GM12878 (cell line): ENCODE data around the gene NCKIPSD. TPM values are rescaled to one million over a fixed set of nuclear protein-coding genes. Genes with fewer than 3 reads are reported as not detected.

ENCODE experiments used
- ATAC-seq: fragments of 200-7000 bp; cut with Tn5 transposase; 3 replicates; pipeline ENCODE4 v1.9.1; 2020; ENCODE audit warnings: mild to moderate bottlenecking, moderate library complexity
- BruUV-seq: library from RNA; stranded (reverse); fragments of 400-500 nt; replicated peaks from 2 replicates; lab custom pipeline; 2021; lab: Mats Ljungman, UMichigan
- CTCF ChIA-PET: fragments of 300-600 bp; sonication (Branson Sonifier 250); formaldehyde crosslinking; extraction: SDS; loops from one replicate; lab custom pipeline; 2021; ENCODE audit warnings: inconsistent platforms; lab: Yijun Ruan, JAX
- POLR2A ChIA-PET: fragments of 350-600 bp; formaldehyde crosslinking; extraction: SDS; loops from one replicate; lab custom pipeline; 2021; ENCODE audit warnings: inconsistent platforms; lab: Charles Lee
- RAD21 ChIA-PET: fragments of 300-600 bp; sonication (Branson Sonifier 250); formaldehyde crosslinking; loops from one replicate; lab custom pipeline; 2023; ENCODE audit warnings: antibody characterized with exemption; ENCODE audit not compliant: unreplicated experiment; lab: Charles Lee
- SMC1A ChIA-PET: fragments of 300-600 bp; sonication (Branson Sonifier 250); formaldehyde crosslinking; loops from one replicate; lab custom pipeline; 2023; ENCODE audit not compliant: unreplicated experiment, uncharacterized antibody; lab: Charles Lee
- DNase-seq: peaks from one replicate; pipeline ENCODE4 v3.0.0-alpha.2; 2011; ENCODE audit warnings: low read depth, low spot score
- FAIRE-seq: peaks from 3 replicates; lab custom pipeline; 2011; peaks lifted over from hg19 to GRCh38; lab: Jason Lieb, UNC
- H2AFZ ChIP-seq: 2 replicates; pipeline ENCODE4 v1.6.0; 2011; ENCODE audit warnings: low read depth, low read length, control low read depth; ENCODE audit not compliant: control insufficient read depth
- H3K27ac ChIP-seq: 2 replicates; pipeline ENCODE4 v1.5.1; 2011; ENCODE audit warnings: control low read depth; ENCODE audit not compliant: control insufficient read depth, insufficient read depth
- H3K27me3 ChIP-seq, 2 experiments: replicated peaks in 1 of 2; 2 replicates each; pipeline versions ENCODE4 v1.6.0 to v1.6.1; 2011; ENCODE audit warnings: low read length in 1 of 2; ENCODE audit not compliant: control insufficient read depth in 2 of 2, insufficient read depth in 2 of 2
- H3K36me3 ChIP-seq, 2 experiments: 2 replicates each; pipeline ENCODE4 v1.5.1; 2011; ENCODE audit warnings: low read length in 1 of 2; ENCODE audit not compliant: control insufficient read depth in 2 of 2, insufficient read depth in 2 of 2
- H3K4me1 ChIP-seq: 2 replicates; pipeline ENCODE4 v1.6.1; 2011; ENCODE audit warnings: mild to moderate bottlenecking, low read length, moderate library complexity, mixed read lengths; ENCODE audit not compliant: control insufficient read depth, insufficient read depth
- H3K4me2 ChIP-seq: 2 replicates; pipeline ENCODE4 v1.6.0; 2011; ENCODE audit warnings: control low read depth; ENCODE audit not compliant: control insufficient read depth, insufficient read depth
- H3K4me3 ChIP-seq: fragments of 200-600 bp; sonication (generic); 2 replicates; pipeline ENCODE4 v1.5.1; 2016
- H3K79me2 ChIP-seq: 2 replicates; pipeline ENCODE4 v1.6.0; 2011; ENCODE audit warnings: low read length; ENCODE audit not compliant: control insufficient read depth, insufficient read depth
- H3K9ac ChIP-seq: 2 replicates; pipeline ENCODE4 v1.8.0; 2011; ENCODE audit warnings: low read length, control low read depth, mixed read lengths; ENCODE audit not compliant: control insufficient read depth, insufficient read depth
- H3K9me3 ChIP-seq: replicated peaks from 3 replicates; pipeline ENCODE4 v1.5.1; 2011; ENCODE audit warnings: mild to moderate bottlenecking, low read length; ENCODE audit not compliant: control insufficient read depth, insufficient read depth
- H4K20me1 ChIP-seq: 2 replicates; pipeline ENCODE4 v1.6.0; 2011; ENCODE audit not compliant: control insufficient read depth, insufficient read depth
- IKZF2 ChIP-seq, 2 experiments: fragments of 450-650 bp; IDR thresholded peaks; 2 replicates each; pipeline ENCODE4 v1.6.1; 2017; ENCODE audit warnings: mild to moderate bottlenecking in 2 of 2, moderate library complexity in 2 of 2
- JUNB ChIP-seq: IDR thresholded peaks from 2 replicates; pipeline ENCODE4 v1.6.1; 2016; ENCODE audit warnings: antibody characterized with exemption, mild to moderate bottlenecking
- KDM1A ChIP-seq: fragments of 200-600 bp; sonication (generic); IDR thresholded peaks from 2 replicates; pipeline ENCODE4 v1.6.1; 2016; ENCODE audit warnings: borderline replicate concordance
- NRF1 ChIP-seq: conservative IDR thresholded peaks from 2 replicates; pipeline ENCODE4 v1.6.1; 2011; ENCODE audit warnings: mild to moderate bottlenecking, low read depth, low read length, improper control_type of control experiment
- RELA ChIP-seq: fragments of 450-650 bp; IDR thresholded peaks from 2 replicates; pipeline ENCODE4 v1.8.0; 2014; ENCODE audit warnings: borderline replicate concordance; ENCODE audit not compliant: partially characterized antibody
- SMAD1 ChIP-seq: fragments of 450-650 bp; IDR thresholded peaks from 2 replicates; pipeline ENCODE4 v1.6.1; 2018; ENCODE audit warnings: mild to moderate bottlenecking, low read depth; ENCODE audit not compliant: partially characterized antibody
- WGBS: methylation state at CpG from one replicate; pipeline ENCODE4 v1.1.6; 2016; ENCODE audit warnings: low lambda C conversion rate; ENCODE audit not compliant: insufficient replicate concordance, insufficient coverage; ENCODE audit errors: missing lambda C conversion rate; 5-methylcytosine and 5-hydroxymethylcytosine counted together
- in situ Hi-C: fragments of 300-500 bp; cut with MboI; formaldehyde crosslinking; loops from 9 replicates; pipeline ENCODE4 v1.14.3; 2018; ENCODE audit warnings: mixed read lengths
- intact Hi-C: fragments of 100-400 bp; cut with micrococcal nuclease; formaldehyde crosslinking; loops from one replicate; pipeline ENCODE4 v1.14.2; 2022; ENCODE audit not compliant: unreplicated experiment
- polyA plus RNA-seq, 11 experiments: library from polyadenylated mRNA; depleted of rRNA in 4 of 11; unstranded in 6 of 11; stranded (reverse) in 5 of 11; fragments of >200 nt; fragmentation: Nextera tagmentation in 4 of 11; fragmentation: Illumina TruSeq in 1 of 11; extraction: Ambion mirVana in 4 of 11; extraction: Trizol in 1 of 11; gene quantifications; 1 replicate in 1 of 11; 2 replicates in 10 of 11; pipeline versions ENCODE4 v1.2.1 to v1.2.3, GENCODE V29; 2011 to 2016; ENCODE audit warnings: inconsistent platforms in 2 of 11, missing spikeins in 2 of 11, low read depth in 1 of 11
- total RNA-seq, 4 experiments: library from RNA; depleted of rRNA in 3 of 4; stranded (reverse); fragments of >200 nt in 3 of 4; fragmentation: Illumina TruSeq in 1 of 4; extraction: Trizol in 1 of 4; gene quantifications; 2 replicates each; pipeline versions ENCODE4 v1.2.1 to v1.2.3, GENCODE V29; 2013 to 2021
- TF ChIP-seq, protein P1 (sequence below): IDR thresholded peaks from 2 replicates; pipeline ENCODE4 v1.6.1; 2011; ENCODE audit warnings: mild to moderate bottlenecking, low read depth, low read length, moderate library complexity; ENCODE audit not compliant: insufficient replicate concordance
- TF ChIP-seq, protein P2 (sequence below): IDR thresholded peaks from 2 replicates; pipeline ENCODE4 v1.6.1; 2011; ENCODE audit warnings: low read depth, low read length, improper control_type of control experiment, borderline replicate concordance
- TF ChIP-seq, protein P3 (sequence below): fragments of 450-650 bp; IDR thresholded peaks from 2 replicates; pipeline ENCODE4 v1.6.1; 2017; ENCODE audit warnings: antibody characterized with exemption, mild to moderate bottlenecking, moderate library complexity

The NCKIPSD gene
- total and polyA plus RNA-seq, 10 of the 15 experiments (the other 5 are each of a cell fraction or from before 2014, with no cell fraction given), result 0.93 to 31.6 (median 15.2) TPM

- 59% methylated on average over 38 of the region's 38 CpGs for WGBS
- Histone ChIP-seq H2AFZ (no peak overlapping the region), H3K4me1 (peaks cover 5% of the 10 kb centered on the region; the same call in 1 of the 2 replicates), H4K20me1 (no peaks in the 10 kb centered on the region), H3K27me3 (no peaks in the 10 kb centered on the region), H3K4me2 (no peak overlapping the region), H3K27ac (no peak overlapping the region), H3K9ac (no peak overlapping the region)
- in situ Hi-C loops (no loop called here), intact Hi-C loops (no loop called here)
- SMC1A ChIA-PET, result no interaction called here
- RAD21 ChIA-PET, result no interaction called here
- no peak for DNase-seq
- TF ChIP-seq KDM1A (no peak), NRF1 (no peak)
- TF ChIP-seq, all 136 proteins: peak for 0
- Histone ChIP-seq H3K9me3 (no peaks in the 10 kb centered on the region), H3K79me2 (no peaks in the 10 kb centered on the region; the same call in 1 of the 2 replicates), H3K36me3 (no peaks in the 10 kb centered on the region), H3K4me3 (no peak overlapping the region)
- FAIRE-seq, result no peak
- no TSS peak for BruUV-seq
- ChIA-PET CTCF (no interaction called here), POLR2A (no interaction called here)
- ATAC-seq, result no peak
Measured at GRCh38 chr3:48639944-48640606, 45.6 kb downstream of the NCKIPSD start.

- BruUV-seq, result no TSS peak
- Histone ChIP-seq H3K36me3 (no peaks in the 10 kb centered on the region; a peak in 1 of 4 replicates), H3K4me3 (no peak overlapping the region), H4K20me1 (no peaks in the 10 kb centered on the region), H3K79me2 (peaks cover 3% of the 10 kb centered on the region), H3K4me2 (no peak overlapping the region), H2AFZ (no peak overlapping the region), H3K9ac (no peak overlapping the region), H3K4me1 (peaks cover 11% of the 10 kb centered on the region; the same call in 1 of the 2 replicates), H3K9me3 (no peaks in the 10 kb centered on the region), H3K27me3 (no peaks in the 10 kb centered on the region), H3K27ac (no peak overlapping the region)
- 75% methylated on average over 6 of the region's 6 CpGs for WGBS
- TF ChIP-seq JUNB, result no peak
- TF ChIP-seq, protein P1, sequence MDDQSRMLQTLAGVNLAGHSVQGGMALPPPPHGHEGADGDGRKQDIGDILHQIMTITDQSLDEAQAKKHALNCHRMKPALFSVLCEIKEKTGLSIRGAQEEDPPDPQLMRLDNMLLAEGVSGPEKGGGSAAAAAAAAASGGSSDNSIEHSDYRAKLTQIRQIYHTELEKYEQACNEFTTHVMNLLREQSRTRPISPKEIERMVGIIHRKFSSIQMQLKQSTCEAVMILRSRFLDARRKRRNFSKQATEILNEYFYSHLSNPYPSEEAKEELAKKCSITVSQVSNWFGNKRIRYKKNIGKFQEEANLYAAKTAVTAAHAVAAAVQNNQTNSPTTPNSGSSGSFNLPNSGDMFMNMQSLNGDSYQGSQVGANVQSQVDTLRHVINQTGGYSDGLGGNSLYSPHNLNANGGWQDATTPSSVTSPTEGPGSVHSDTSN, result no peak
- TF ChIP-seq NRF1, result no peak
- TF ChIP-seq, protein P2, sequence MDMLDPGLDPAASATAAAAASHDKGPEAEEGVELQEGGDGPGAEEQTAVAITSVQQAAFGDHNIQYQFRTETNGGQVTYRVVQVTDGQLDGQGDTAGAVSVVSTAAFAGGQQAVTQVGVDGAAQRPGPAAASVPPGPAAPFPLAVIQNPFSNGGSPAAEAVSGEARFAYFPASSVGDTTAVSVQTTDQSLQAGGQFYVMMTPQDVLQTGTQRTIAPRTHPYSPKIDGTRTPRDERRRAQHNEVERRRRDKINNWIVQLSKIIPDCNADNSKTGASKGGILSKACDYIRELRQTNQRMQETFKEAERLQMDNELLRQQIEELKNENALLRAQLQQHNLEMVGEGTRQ, result no peak
- no peak for TF ChIP-seq SMAD1
- no peak for TF ChIP-seq IKZF2 (IDR thresholded peaks at IDR 0.05)
- TF ChIP-seq, protein P3, sequence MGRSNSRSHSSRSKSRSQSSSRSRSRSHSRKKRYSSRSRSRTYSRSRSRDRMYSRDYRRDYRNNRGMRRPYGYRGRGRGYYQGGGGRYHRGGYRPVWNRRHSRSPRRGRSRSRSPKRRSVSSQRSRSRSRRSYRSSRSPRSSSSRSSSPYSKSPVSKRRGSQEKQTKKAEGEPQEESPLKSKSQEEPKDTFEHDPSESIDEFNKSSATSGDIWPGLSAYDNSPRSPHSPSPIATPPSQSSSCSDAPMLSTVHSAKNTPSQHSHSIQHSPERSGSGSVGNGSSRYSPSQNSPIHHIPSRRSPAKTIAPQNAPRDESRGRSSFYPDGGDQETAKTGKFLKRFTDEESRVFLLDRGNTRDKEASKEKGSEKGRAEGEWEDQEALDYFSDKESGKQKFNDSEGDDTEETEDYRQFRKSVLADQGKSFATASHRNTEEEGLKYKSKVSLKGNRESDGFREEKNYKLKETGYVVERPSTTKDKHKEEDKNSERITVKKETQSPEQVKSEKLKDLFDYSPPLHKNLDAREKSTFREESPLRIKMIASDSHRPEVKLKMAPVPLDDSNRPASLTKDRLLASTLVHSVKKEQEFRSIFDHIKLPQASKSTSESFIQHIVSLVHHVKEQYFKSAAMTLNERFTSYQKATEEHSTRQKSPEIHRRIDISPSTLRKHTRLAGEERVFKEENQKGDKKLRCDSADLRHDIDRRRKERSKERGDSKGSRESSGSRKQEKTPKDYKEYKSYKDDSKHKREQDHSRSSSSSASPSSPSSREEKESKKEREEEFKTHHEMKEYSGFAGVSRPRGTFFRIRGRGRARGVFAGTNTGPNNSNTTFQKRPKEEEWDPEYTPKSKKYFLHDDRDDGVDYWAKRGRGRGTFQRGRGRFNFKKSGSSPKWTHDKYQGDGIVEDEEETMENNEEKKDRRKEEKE, result no peak
- no peak for TF ChIP-seq RELA
- POLR2A ChIA-PET, result no interaction called here
- intact Hi-C loops (no loop called here), in situ Hi-C loops (no loop called here)
- FAIRE-seq (no peak), DNase-seq (no peak), ATAC-seq (no peak)
- RAD21 ChIA-PET, result no interaction called here
- CTCF ChIA-PET, result no interaction called here
- SMC1A ChIA-PET, result no interaction called here
Measured at GRCh38 chr3:48637305-48637704, 48.4 kb downstream of the NCKIPSD start.
